Measurements from ENCODE around the gene MTIF2. TPM values are rescaled to one million over a fixed set of nuclear protein-coding genes. Genes with fewer than 3 reads are reported as not detected.
"Not testable (repeated sequence)": the region's sequence is repeated elsewhere in the genome, so short reads cannot be mapped to it uniquely, and the experiment has no call there.

MTIF2 gene
- total RNA-seq, 1 donor from 2014 or later, result 12.0 TPM

DNA sequence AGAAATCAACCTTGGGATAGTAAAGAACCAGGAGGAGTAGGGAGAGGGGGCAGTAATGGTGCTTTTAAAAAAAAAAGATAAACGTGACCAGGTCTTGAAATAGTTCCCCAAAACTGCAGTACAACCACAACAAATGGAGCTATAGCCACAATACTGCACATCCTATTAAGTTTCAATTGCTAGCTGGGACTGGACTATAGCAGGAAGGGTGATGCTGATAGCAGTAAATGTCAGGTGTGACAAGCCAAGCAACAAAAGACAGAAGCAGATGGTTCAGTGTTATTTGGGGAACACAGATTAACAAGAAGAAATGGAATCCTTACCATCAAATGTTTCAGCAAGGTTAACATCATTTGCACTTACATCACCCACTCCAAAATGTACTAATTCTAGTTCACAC is 26.4 kb downstream of the MTIF2 start:
- DNase-seq (ENCODE audit: low spot score), result no peak

DNA sequence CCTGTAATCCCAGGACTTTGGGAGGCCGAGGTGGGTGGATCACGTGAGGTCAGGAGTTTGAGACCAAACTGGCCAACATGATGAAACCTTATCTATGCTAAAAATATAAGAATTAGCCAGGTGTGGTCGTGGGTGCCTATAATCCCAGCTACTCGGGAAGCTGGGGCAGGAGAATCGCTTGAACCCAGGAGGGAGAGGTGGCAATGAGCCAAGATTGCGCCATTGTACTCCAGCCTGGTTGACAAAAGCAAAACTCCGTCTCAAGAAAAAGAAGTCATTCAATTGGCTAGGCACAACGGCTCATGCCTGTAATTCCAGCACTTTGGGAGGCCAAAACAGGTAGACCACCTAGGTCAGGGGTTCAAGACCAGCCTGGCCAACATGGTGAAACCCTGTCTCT is 27.4 kb downstream of the MTIF2 start:
- not testable (repeated sequence) for DNase-seq (ENCODE audit: low spot score)

GRCh38 chr2:55239656-55240222 is 29.3 kb downstream of the MTIF2 start:
- DNase-seq (ENCODE audit: low spot score), result no peak

- DNase-seq (ENCODE audit: low spot score), result no peak
Measured at GRCh38 chr2:55236992-55237543, 32.0 kb downstream of the MTIF2 start.

GRCh38 chr2:55235724-55236538 is 33.1 kb downstream of the MTIF2 start:
- DNase-seq (ENCODE audit: low spot score), result no peak

GRCh38 chr2:55233658-55233940 is 35.4 kb downstream of the MTIF2 start:
- DNase-seq (ENCODE audit: low spot score), result no peak

DNA sequence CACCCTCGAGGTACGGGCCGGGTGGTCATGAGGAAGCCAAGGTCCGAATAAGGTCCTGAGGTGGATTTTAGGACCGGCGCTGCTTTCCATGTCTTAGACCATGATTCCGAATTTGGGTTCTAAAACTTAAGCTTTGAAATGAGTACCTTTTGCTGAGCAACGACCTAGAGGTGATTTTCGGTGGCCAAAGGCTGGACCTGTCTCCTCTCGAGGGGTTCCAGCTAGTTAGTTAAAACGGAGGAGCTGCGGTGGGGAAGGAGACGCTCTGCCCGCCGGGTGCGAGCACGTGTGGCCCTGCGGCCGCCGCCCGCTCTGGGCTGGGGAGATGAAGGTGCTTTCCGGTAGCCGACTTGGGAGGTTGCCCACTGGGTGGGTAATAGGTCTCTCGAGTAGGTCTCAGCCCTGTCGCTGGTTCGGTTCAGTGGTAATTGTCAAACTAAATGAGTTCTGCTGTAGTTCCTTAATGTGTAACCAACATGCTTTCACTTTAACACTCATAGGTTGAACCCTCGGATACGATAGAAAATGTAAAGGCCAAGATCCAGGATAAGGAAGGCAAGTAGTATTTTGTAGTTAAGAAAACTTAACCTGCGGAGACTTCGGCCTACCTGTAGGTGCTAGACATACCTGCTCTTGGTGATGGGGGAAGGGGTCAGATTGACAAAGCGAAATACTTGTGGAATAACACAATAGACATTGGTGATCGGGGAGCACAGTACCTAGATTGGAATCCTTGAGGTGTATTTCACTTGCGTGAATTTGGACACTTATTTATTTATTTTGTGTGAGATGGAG is 36.0 kb downstream of the MTIF2 start:
- peak; percentile 12 for DNase-seq (ENCODE audit: low spot score)

GRCh38 chr2:55232084-55232862 is 36.8 kb downstream of the MTIF2 start, which contains the start of the genes CLHC1 and RPS27A:
Gene CLHC1, minus strand, starts transcription at chr2:55232293. Its CDS starts 9,882 bp downstream, at chr2:55222411.
Gene RPS27A, plus strand, starts transcription at chr2:55232688. Its CDS starts 137 bp downstream, at chr2:55232825.
- DNase-seq (ENCODE audit: low spot score), result peak; percentile 98

DNA sequence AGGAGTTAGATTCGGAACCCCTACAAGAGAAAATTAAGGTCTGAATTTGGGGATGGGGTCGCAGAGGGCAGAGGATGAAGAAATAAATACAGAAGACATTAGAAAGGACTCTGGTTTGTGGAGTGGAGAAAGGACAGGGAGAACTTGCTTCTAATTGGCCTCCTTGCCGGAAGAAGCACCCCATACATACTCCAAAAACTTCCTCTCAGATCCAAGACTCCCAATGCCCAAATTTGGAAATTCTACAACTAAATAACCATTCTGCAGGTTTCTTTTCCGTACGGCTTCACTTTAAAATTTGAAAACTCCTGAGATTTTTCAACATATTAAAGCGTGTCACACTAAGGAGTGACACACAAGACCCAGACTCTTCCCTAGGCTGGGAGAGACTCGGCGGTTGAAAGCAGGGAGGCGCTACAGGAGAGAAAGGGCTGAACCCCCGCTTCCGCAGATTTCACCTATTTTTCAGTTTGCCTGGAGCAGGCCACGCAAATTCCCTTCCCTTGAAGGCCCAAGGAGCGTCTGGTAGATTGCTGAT is 37.4 kb downstream of the MTIF2 start:
- DNase-seq (ENCODE audit: low spot score), result no peak

- DNase-seq (ENCODE audit: low spot score), result no peak
Measured at GRCh38 chr2:55230551-55230950, 38.5 kb downstream of the MTIF2 start.

DNA sequence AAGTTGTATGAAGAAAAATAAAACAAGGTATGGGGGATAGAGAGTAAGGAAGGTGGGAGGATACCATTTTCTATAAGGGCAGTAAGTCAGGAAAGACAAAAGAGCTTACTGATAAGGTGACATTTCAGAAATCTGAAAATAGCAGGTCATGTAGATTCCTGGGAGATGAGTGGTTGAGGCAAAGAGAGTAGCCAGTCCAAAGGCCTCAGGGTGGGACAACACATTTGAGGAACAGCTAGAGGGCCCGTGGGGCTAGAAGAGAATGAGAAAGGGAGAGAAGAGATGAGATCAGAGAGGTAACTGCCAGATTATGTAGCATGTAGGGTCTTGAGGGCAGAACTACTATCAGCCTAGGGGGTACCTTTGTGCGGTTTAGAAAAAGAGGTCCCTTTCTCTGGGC is 39.8 kb downstream of the MTIF2 start:
- no peak for DNase-seq (ENCODE audit: low spot score)

DNA sequence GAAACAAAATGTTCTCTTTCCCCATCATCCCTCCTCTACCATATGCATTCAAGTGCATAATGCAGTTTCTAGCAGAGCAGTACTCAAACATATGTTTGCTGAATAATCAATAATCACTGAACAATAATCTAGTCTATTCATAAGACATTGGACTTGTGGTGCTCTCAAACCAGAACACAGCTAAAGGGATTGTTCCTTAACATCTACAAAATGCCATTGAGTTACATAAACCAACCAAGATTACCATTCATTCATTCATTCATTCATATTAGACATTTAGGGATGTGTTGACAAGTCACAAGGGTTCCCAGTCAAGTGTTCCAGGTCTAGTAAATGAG is 40.8 kb downstream of the MTIF2 start:
- DNase-seq (ENCODE audit: low spot score), result no peak

DNA sequence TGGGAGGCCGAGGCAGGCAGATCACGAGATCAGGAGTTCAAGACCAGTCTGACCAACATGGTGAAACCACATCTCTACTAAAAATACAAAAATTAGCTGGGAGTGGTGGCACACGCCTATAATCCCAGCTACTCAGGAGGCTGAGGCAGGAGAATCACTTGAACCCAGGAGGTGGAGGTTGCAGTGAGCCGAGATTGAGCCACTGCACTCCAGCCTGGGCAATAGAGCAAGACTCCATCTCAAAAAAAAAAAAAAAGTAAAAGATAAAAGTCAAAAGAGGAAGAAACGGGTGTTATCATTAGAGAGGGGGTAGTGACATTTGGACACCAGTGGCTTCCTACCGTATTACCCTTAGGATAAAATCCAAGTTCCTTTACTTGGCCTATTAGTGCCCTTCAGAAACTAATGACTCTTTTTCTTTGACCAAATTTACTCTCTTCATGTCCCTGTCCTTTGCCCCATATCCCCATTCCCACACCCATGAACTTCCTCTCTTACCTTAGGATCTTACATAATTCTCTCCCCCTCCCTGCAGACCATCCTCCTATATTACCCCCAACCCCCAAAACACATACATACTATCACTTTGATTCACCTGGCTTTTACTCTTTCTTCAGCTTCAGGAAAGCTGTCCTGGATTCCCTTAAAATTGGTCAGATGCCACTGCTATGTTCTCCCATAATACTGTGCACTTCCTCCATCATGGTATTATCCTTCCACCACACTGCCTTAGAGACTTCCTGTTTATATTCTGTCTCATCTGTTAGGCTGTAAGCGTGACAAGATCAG is 41.4 kb downstream of the MTIF2 start:
- not testable (repeated sequence) for DNase-seq (ENCODE audit: low spot score)

DNA sequence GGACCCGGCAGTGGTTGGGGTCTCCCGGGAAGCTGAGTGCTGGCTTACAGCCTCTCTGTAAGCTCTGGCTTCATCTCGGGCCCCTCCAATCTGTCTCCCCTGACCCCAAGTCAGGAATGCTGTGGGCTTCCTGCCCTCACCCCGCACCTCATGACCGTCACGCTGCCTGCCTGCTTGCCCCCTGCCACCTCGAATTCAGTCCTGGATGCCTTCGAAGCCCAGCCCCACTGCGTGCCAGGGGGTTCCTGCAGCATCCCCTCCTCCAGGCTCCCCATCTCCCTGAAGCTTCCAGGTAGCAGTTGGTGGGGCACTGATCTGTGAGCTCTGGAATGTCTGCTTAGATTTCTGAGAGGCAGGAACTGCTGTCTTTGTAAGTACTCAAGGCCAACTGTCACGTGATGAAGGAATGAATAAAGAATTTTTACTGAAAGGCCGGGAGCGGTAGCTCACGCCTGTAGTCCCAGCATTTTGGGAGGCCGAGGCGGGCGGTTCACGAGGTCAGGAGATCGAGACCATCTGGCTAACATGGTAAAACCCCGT is 43.5 kb downstream of the MTIF2 start:
- DNase-seq (ENCODE audit: low spot score), result no peak

GRCh38 chr2:55224761-55225261 is 44.2 kb downstream of the MTIF2 start:
- DNase-seq (ENCODE audit: low spot score), result no peak

GRCh38 chr2:55223958-55224760 is 44.9 kb downstream of the MTIF2 start:
- no peak for DNase-seq (ENCODE audit: low spot score)

DNA sequence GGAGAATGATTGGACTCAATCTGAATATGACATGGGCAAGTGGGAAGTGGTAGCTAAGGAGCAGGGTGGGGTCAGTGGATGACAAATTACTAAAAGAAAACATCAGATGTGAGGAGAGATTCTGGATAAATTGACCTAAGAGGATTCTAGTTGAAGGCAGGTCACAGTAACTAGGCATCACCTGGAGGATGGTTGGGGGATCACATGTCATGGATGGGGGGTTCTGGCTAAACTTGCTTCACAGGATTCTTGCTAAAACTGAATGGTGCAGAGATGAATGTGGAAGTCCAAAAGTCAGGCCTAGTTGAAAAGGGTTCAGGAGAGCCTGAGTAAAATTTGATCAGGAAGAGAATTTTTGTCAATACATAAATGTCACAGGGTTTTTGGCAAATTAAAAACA is 55.2 kb downstream of the MTIF2 start:
- no peak for DNase-seq (ENCODE audit: low spot score)

- no peak for DNase-seq (ENCODE audit: low spot score)
Measured at GRCh38 chr2:55204950-55205349, 64.1 kb downstream of the MTIF2 start.

- no peak for DNase-seq (ENCODE audit: low spot score)
Measured at GRCh38 chr2:55204536-55204935, 64.5 kb downstream of the MTIF2 start.

Measured in umbilical cord (tissue), 2 donors.